ENCODE data around the gene RTN4RL1. TPM values are rescaled to one million over a fixed set of nuclear protein-coding genes. Genes with fewer than 3 reads are reported as not detected.

Gene RTN4RL1
- polyA plus RNA-seq, 1 donor (not counting 4 experiments of a cell fraction or from before 2014, with no cell fraction given): 2.3 TPM

DNA sequence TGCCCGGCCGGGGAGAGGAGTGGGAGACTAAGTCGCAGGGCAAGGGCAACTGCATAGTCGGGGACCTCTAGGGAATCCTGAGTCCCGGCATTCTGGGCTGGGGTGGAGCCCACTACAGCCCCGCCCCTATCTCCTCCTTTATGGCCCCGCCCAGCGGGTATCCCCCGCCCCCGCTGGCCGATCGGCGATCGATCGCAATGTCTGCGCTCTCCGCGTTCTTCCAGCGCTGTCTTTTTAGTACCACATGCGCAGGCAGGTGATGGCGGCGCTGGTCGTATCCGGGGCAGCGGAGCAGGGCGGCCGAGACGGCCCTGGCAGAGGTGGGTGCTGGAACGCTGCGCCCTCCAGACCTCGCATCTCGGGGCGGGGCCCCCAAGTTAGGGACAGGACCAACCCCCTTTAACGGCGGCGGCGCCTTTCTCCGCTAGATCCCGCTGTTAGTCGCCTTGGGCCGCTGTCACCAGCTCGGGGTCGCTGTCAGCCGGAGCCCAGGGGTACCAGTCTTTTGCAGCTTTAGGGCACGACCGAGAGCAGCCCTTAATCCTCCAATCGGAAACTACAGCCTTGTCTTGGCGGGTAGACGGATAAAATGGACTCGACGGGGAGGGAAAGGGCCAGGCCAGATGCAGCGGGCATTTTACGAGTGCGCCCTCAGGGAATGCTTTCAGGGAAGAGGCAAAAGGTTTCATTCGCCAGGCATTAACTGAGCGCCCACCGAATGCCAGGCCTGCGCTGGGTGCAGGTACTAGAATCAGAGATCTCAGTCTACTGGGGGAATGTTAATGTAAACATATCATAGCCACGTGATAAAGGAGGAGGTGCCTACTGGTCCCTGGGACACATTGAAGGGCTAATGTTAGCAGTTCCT lies 5.0 kb upstream of the RTN4RL1 start, which contains the start of gene DPH1:
DPH1 (plus strand) TSS at position 243 of the 868 bp plus-strand sequence; CDS start at position 260, 17 bp downstream.
- H3K9ac ChIP-seq (ENCODE audit: control insufficient read depth, extremely low read depth, insufficient read depth, low read length): peak within 1 kb of the TSS; percentile 96

GRCh38 chr17:2028737-2029136 lies 3.6 kb upstream of the RTN4RL1 start:
- FAIRE-seq (no peak), DNase-seq (ENCODE audit: low read depth, low spot score) (no peak)
- Histone ChIP-seq H3K27ac (ENCODE audit: control insufficient read depth, insufficient read depth, low read length) (no peak overlapping the region), H3K9ac (ENCODE audit: control insufficient read depth, extremely low read depth, insufficient read depth, low read length) (no peak overlapping the region), H3K9me3 (ENCODE audit: control insufficient read depth, low read depth, low read length) (no peaks in the 10 kb centered on the region), H4K20me1 (ENCODE audit: control insufficient read depth, extremely low read depth, insufficient read depth, low read length) (no peaks in the 10 kb centered on the region), H3K79me2 (ENCODE audit: control insufficient read depth, insufficient read depth, low read length) (peaks cover 5% of the 10 kb centered on the region), H3K4me1 (ENCODE audit: control insufficient read depth, extremely low read depth, insufficient read depth, low read length) (peaks cover 9% of the 10 kb centered on the region), H3K4me2 (ENCODE audit: control insufficient read depth, extremely low read depth, insufficient read depth, low read depth, low read length) (no peak overlapping the region), H3K4me3 (ENCODE audit: control insufficient read depth in 2 of 3, extremely low read depth in 1 of 3, insufficient read depth in 2 of 3, low read depth in 1 of 3, low read length in 3 of 3) (no peak overlapping the region), H2AFZ (ENCODE audit: control insufficient read depth, low read length) (no peak overlapping the region), H3K9me1 (ENCODE audit: control insufficient read depth, extremely low read depth, insufficient read depth, low read length) (no peaks in the 10 kb centered on the region), H3K27me3 (ENCODE audit: control insufficient read depth, extremely low read depth, insufficient read depth, low read length) (peaks cover 8% of the 10 kb centered on the region), H3K36me3 (ENCODE audit: control insufficient read depth in 2 of 2, extremely low read depth in 1 of 2, insufficient read depth in 2 of 2, low read length in 2 of 2) (no peaks in the 10 kb centered on the region)
- dilution Hi-C loops (cut with MboI; ENCODE audit: extremely low pct_ligation_motif_present, low sequenced_read_pairs): no loop called here
- TF ChIP-seq EZH2 (IDR thresholded peaks at IDR 0.05; ENCODE audit: low read length): no peak

More for the DNA sequence above, 5.0 kb upstream of the RTN4RL1 start, which contains the start of gene DPH1:
- Histone ChIP-seq H3K9me1 (ENCODE audit: control insufficient read depth, extremely low read depth, insufficient read depth, low read length) (no peaks in the 10 kb centered on the region), H3K27me3 (ENCODE audit: control insufficient read depth, extremely low read depth, insufficient read depth, low read length) (no peaks in the 10 kb centered on the region), H3K9me3 (ENCODE audit: control insufficient read depth, low read depth, low read length) (no peaks in the 10 kb centered on the region), H3K27ac (ENCODE audit: control insufficient read depth, insufficient read depth, low read length) (peak within 1 kb of the TSS; percentile 89), H3K4me2 (ENCODE audit: control insufficient read depth, extremely low read depth, insufficient read depth, low read depth, low read length) (peak within 1 kb of the TSS; percentile 89), H4K20me1 (ENCODE audit: control insufficient read depth, extremely low read depth, insufficient read depth, low read length) (no peaks in the 10 kb centered on the region), H3K4me1 (ENCODE audit: control insufficient read depth, extremely low read depth, insufficient read depth, low read length) (peaks cover 9% of the 10 kb centered on the region), H2AFZ (ENCODE audit: control insufficient read depth, low read length) (peak within 1 kb of the TSS; percentile 88), H3K79me2 (ENCODE audit: control insufficient read depth, insufficient read depth, low read length) (peaks cover 5% of the 10 kb centered on the region), H3K4me3 (ENCODE audit: control insufficient read depth in 2 of 3, extremely low read depth in 1 of 3, insufficient read depth in 2 of 3, low read depth in 1 of 3, low read length in 3 of 3) (peak within 1 kb of the TSS; percentile 80 to 99 (median 98)), H3K36me3 (ENCODE audit: control insufficient read depth in 2 of 2, extremely low read depth in 1 of 2, insufficient read depth in 2 of 2, low read length in 2 of 2) (no peaks in the 10 kb centered on the region)
- dilution Hi-C loops (cut with MboI; ENCODE audit: extremely low pct_ligation_motif_present, low sequenced_read_pairs): no loop called here
- DNase-seq (ENCODE audit: low read depth, low spot score): no peak
- peak; percentile 98 for FAIRE-seq
- TF ChIP-seq CTCF (optimal IDR thresholded peaks at IDR 0.05 in 1 of 3, IDR thresholded peaks at IDR 0.05 in 1 of 3, conservative IDR thresholded peaks at IDR 0.05 in 1 of 3; ENCODE audit: extremely low read depth in 1 of 3, insufficient read depth in 2 of 3, low read length in 3 of 3) (peak in 1 of 3 experiments; percentile 60), EZH2 (IDR thresholded peaks at IDR 0.05; ENCODE audit: low read length) (no peak)

Measured in keratinocyte (primary cell).